ENCODE results near the gene SMYD3.

SMYD3 gene

GRCh38 chr1:245802941-245803665 lies 704.0 kb downstream of the SMYD3 start:
- Histone ChIP-seq H3K27ac (ENCODE audit: extremely low read depth, low read depth, low read length) (no peak overlapping the region), H3K36me3 (ENCODE audit: control insufficient read depth in 2 of 2, insufficient read depth in 1 of 2, low read length in 2 of 2) (no peaks in the 10 kb centered on the region), H3K9me3 (ENCODE audit: control insufficient read depth, insufficient read depth, low read depth, low read length) (no peaks in the 10 kb centered on the region), H3K4me1 (ENCODE audit: control insufficient read depth, insufficient read depth, low read length) (no peaks in the 10 kb centered on the region), H3K4me3 (ENCODE audit: low read depth, low read length) (no peak overlapping the region)
- POLR2A ChIA-PET = no interaction called here
- CTCF ChIA-PET = interaction anchor here (0.6 kb wide), 2 partner anchors 10 to 30 kb away, joined by 3 read pairs; no protein-coding TSS in a partner anchor
- no peak for TF ChIP-seq SP7 (tag by site-specific recombination; IDR thresholded peaks at IDR 0.05)
- TF ChIP-seq ZSCAN4 (tag by site-specific recombination; IDR thresholded peaks at IDR 0.05) = no peak
- no peak for TF ChIP-seq ZXDB (tag by site-specific recombination; IDR thresholded peaks at IDR 0.05)
- TF ChIP-seq ZFP37 (tag by site-specific recombination; IDR thresholded peaks at IDR 0.05) = no peak
- no peak for TF ChIP-seq ZNF214 (tag by site-specific recombination; IDR thresholded peaks at IDR 0.05; ENCODE audit: borderline replicate concordance)
- TF ChIP-seq ZNF280C (tag by site-specific recombination; IDR thresholded peaks at IDR 0.05) = no peak
- TF ChIP-seq ZNF211 (tag by site-specific recombination; IDR thresholded peaks at IDR 0.05; ENCODE audit: low read depth) = no peak
- no peak for TF ChIP-seq ZNF776 (tag by site-specific recombination; IDR thresholded peaks at IDR 0.05; ENCODE audit: borderline replicate concordance)
- TF ChIP-seq ZNF629 (tag by site-specific recombination; IDR thresholded peaks at IDR 0.05) = no peak
- TF ChIP-seq ZNF394 (tag by site-specific recombination; IDR thresholded peaks at IDR 0.05; ENCODE audit: borderline replicate concordance) = no peak
- TF ChIP-seq ZNF114 (tag by site-specific recombination; IDR thresholded peaks at IDR 0.05) = no peak
- TF ChIP-seq ZNF488 (tag by site-specific recombination; IDR thresholded peaks at IDR 0.05) = no peak
- TF ChIP-seq ZNF580 (tag by site-specific recombination; IDR thresholded peaks at IDR 0.05) = no peak
- TF ChIP-seq ZNF239 (tag by site-specific recombination; IDR thresholded peaks at IDR 0.05) = no peak
- TF ChIP-seq ZNF37A (tag by site-specific recombination; IDR thresholded peaks at IDR 0.05) = no peak
- no peak for TF ChIP-seq ZNF692 (tag by site-specific recombination; IDR thresholded peaks at IDR 0.05)
- TF ChIP-seq ZNF670 (tag by site-specific recombination; IDR thresholded peaks at IDR 0.05; ENCODE audit: low read depth) = no peak
- no peak for TF ChIP-seq KLF16 (tag by site-specific recombination; IDR thresholded peaks at IDR 0.05)
- no peak for TF ChIP-seq ZNF174 (tag by site-specific recombination; IDR thresholded peaks at IDR 0.05)
- TF ChIP-seq ZNF558 (tag by site-specific recombination; IDR thresholded peaks at IDR 0.05) = no peak
